PC-3 (cell line): ENCODE measurements around the gene CD300LD. TPM values are rescaled to one million over a fixed set of nuclear protein-coding genes. Genes with fewer than 3 reads are reported as not detected.

ENCODE experiments used
- ATAC-seq: fragments of 200-7000 bp; cut with Tn5 transposase; 2 replicates; pipeline ENCODE4 v1.9.1; 2020; ENCODE audit warnings: mild to moderate bottlenecking, moderate library complexity
- BruUV-seq: library from RNA; stranded (reverse); fragments of 400-500 nt; replicated peaks from 2 replicates; lab custom pipeline; 2021; lab: Mats Ljungman, UMichigan
- CTCF ChIA-PET: fragments of 300-600 bp; sonication (Branson Sonifier 250); formaldehyde crosslinking; loops from one replicate; lab custom pipeline; 2022; ENCODE audit warnings: antibody characterized with exemption; lab: Charles Lee
- POLR2A ChIA-PET: fragments of 300-600 bp; sonication (Branson Sonifier 250); formaldehyde crosslinking; loops from one replicate; lab custom pipeline; 2022; ENCODE audit warnings: antibody characterized with exemption; ENCODE audit not compliant: unreplicated experiment; lab: Charles Lee
- DNase-seq: peaks from one replicate; pipeline ENCODE4 v3.0.0-alpha.2; 2015
- H2AFZ ChIP-seq: fragments of 300-600 bp; sonication (generic); 2 replicates; pipeline ENCODE4 v1.6.0; 2016; ENCODE audit warnings: antibody characterized with exemption, low read length
- H3F3A ChIP-seq: fragments of 300-600 bp; sonication (generic); one replicate; pipeline ENCODE4 v1.6.0; 2017; ENCODE audit warnings: antibody characterized with exemption, low read length, control low read depth, mild to moderate bottlenecking; ENCODE audit not compliant: unreplicated experiment
- H3K27ac ChIP-seq: fragments of 300-600 bp; sonication (generic); 2 replicates; pipeline ENCODE4 v1.5.1; 2016; ENCODE audit warnings: mild to moderate bottlenecking, low read length
- H3K27me3 ChIP-seq: fragments of 300-600 bp; sonication (generic); 2 replicates; pipeline ENCODE4 v1.6.1; 2016; ENCODE audit warnings: low read length, mixed read lengths
- H3K36me3 ChIP-seq: fragments of 300-600 bp; sonication (generic); 2 replicates; pipeline ENCODE4 v1.6.1; 2016; ENCODE audit warnings: low read depth, mixed run types, low read length, mixed read lengths
- H3K4me1 ChIP-seq: fragments of 300-600 bp; sonication (generic); 2 replicates; pipeline ENCODE4 v1.5.1; 2016; ENCODE audit warnings: low read length; ENCODE audit not compliant: insufficient read depth
- H3K4me2 ChIP-seq: fragments of 300-600 bp; sonication (generic); 2 replicates; pipeline ENCODE4 v1.6.0; 2016; ENCODE audit warnings: low read length
- H3K4me3 ChIP-seq: fragments of 300-600 bp; sonication (generic); 2 replicates; pipeline ENCODE4 v1.5.1; 2016; ENCODE audit warnings: mild to moderate bottlenecking, low read length, mixed read lengths
- H3K79me2 ChIP-seq: fragments of 300-600 bp; sonication (generic); 2 replicates; pipeline ENCODE4 v1.6.1; 2017; ENCODE audit warnings: low read length, mixed read lengths
- H3K9ac ChIP-seq: fragments of 300-600 bp; sonication (generic); 2 replicates; pipeline ENCODE4 v1.6.0; 2016; ENCODE audit warnings: mild to moderate bottlenecking, low read length
- H3K9me2 ChIP-seq: fragments of 300-600 bp; sonication (generic); replicated peaks from 2 replicates; pipeline ENCODE4 v1.6.1; 2016; ENCODE audit warnings: mixed run types, low read length, mixed read lengths
- H3K9me3 ChIP-seq: fragments of 300-600 bp; sonication (generic); 2 replicates; pipeline ENCODE4 v1.6.1; 2016; ENCODE audit warnings: low read length, mixed read lengths
- H4K20me1 ChIP-seq: fragments of 300-600 bp; sonication (generic); 2 replicates; pipeline ENCODE4 v1.6.1; 2016; ENCODE audit warnings: low read length, mixed read lengths
- EZH2 ChIP-seq: fragments of 300-600 bp; sonication (generic); IDR thresholded peaks from one replicate; pipeline ENCODE4 v1.6.1; 2017; ENCODE audit warnings: antibody characterized with exemption, mild to moderate bottlenecking, low read length; ENCODE audit not compliant: unreplicated experiment
- EZH2phosphoT487 ChIP-seq: fragments of 300-600 bp; sonication (generic); IDR thresholded peaks from 2 replicates; pipeline ENCODE4 v1.6.1; 2018; ENCODE audit warnings: mild to moderate bottlenecking, antibody characterized with exemption, low read length, borderline replicate concordance
- intact Hi-C: fragments of 100-400 bp; cut with micrococcal nuclease; formaldehyde crosslinking; loops from 2 replicates; pipeline ENCODE4 v1.9.0; 2023
- total RNA-seq: library from RNA; depleted of rRNA; stranded (reverse); fragments of >200 nt; gene quantifications from 2 replicates; pipeline ENCODE4 v1.2.3, GENCODE V29; 2014
- TF ChIP-seq, protein P1 (sequence below): fragments of 300-600 bp; sonication (generic); conservative IDR thresholded peaks from 2 replicates; pipeline ENCODE4 v1.5.1; 2017; ENCODE audit warnings: antibody characterized with exemption, low read depth, mild to moderate bottlenecking, low read length

CD300LD gene
- total RNA-seq, 1 experiment from 2014 or later: not detected

DNA sequence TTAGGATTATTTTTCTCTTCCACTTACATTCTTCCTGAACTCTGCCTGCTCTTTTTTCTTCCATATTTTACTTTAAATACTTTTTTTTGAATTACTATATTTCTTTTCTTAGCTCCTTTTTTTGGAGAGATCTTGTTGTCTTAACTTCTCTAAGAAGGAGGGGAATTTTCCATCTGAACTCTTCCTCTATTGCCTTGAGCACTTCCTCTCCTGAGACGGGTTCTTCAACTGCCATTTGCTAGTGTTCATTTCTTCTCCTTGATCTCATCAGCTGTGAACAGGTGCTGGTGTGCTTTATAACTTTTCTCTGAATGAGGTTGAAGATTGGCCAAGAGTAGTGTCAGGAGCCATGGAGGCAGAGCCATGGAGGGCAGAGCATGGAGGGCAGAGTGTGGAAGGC lies 15.1 kb upstream of the CD300LD start:
- BruUV-seq: no TSS peak
- no peak for DNase-seq
- Histone ChIP-seq H3K27me3 (peaks cover 55% of the 10 kb centered on the region), H3F3A (no peaks in the 10 kb centered on the region), H3K9me2 (no peaks in the 10 kb centered on the region), H3K9me3 (no peaks in the 10 kb centered on the region), H3K4me1 (peaks cover 8% of the 10 kb centered on the region), H3K27ac (no peak overlapping the region), H3K4me3 (no peak overlapping the region), H4K20me1 (no peaks in the 10 kb centered on the region), H3K4me2 (no peak overlapping the region), H3K36me3 (no peaks in the 10 kb centered on the region), H2AFZ (no peak overlapping the region), H3K79me2 (no peaks in the 10 kb centered on the region), H3K9ac (no peak overlapping the region)
- ChIA-PET CTCF (interaction anchor here (0.6 kb wide), 1 partner anchor 41 kb away, joined by 4 read pairs; no protein-coding TSS in a partner anchor), POLR2A (no interaction called here)
- TF ChIP-seq EZH2phosphoT487 (no peak), EZH2 (no peak)
- TF ChIP-seq, protein P1, sequence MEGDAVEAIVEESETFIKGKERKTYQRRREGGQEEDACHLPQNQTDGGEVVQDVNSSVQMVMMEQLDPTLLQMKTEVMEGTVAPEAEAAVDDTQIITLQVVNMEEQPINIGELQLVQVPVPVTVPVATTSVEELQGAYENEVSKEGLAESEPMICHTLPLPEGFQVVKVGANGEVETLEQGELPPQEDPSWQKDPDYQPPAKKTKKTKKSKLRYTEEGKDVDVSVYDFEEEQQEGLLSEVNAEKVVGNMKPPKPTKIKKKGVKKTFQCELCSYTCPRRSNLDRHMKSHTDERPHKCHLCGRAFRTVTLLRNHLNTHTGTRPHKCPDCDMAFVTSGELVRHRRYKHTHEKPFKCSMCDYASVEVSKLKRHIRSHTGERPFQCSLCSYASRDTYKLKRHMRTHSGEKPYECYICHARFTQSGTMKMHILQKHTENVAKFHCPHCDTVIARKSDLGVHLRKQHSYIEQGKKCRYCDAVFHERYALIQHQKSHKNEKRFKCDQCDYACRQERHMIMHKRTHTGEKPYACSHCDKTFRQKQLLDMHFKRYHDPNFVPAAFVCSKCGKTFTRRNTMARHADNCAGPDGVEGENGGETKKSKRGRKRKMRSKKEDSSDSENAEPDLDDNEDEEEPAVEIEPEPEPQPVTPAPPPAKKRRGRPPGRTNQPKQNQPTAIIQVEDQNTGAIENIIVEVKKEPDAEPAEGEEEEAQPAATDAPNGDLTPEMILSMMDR: no peak
- ATAC-seq: no peak
- intact Hi-C loops: no loop called here

DNA sequence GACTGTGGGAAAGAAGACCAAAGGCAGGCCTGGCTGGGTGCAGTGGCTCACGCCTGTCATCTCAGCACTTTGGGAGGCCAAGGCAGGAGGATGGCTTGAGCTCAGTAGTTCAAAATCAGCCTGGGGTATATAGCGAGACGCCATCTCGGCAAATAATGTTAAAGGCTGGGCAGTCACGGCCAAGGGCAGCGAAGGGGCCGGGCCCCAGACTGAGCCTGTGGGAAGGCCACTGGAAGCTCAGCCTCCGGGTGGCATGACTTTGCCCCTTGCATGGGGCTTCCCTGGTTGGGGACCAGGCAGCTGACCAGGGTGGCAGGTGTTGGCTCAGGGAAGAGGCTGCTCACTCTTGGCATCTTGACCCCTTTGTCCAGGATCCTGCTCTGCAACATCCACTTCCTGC lies 14.0 kb upstream of the CD300LD start:
- TF ChIP-seq EZH2: no peak
- TF ChIP-seq EZH2phosphoT487: no peak
- TF ChIP-seq, protein P1: no peak
- DNase-seq: no peak
- intact Hi-C loops: no loop called here
- no peak for ATAC-seq
- no peak overlapping the region for H3K4me2 ChIP-seq
- H4K20me1 ChIP-seq: no peaks in the 10 kb centered on the region
- no peaks in the 10 kb centered on the region for H3K36me3 ChIP-seq
- no peak overlapping the region for H3K27ac ChIP-seq
- BruUV-seq: no TSS peak
- H3F3A ChIP-seq: no peaks in the 10 kb centered on the region
- ChIA-PET POLR2A (no interaction called here), CTCF (interaction anchor here (0.9 kb wide), 1 partner anchor 238 kb away, joined by 3 read pairs; no protein-coding TSS in a partner anchor)
- H3K4me1 ChIP-seq: peaks cover 8% of the 10 kb centered on the region
- H3K79me2 ChIP-seq: no peaks in the 10 kb centered on the region
- H3K27me3 ChIP-seq: peaks cover 46% of the 10 kb centered on the region
- H3K9ac ChIP-seq: no peak overlapping the region
- no peaks in the 10 kb centered on the region for H3K9me3 ChIP-seq
- H3K4me3 ChIP-seq: no peak overlapping the region
- no peaks in the 10 kb centered on the region for H3K9me2 ChIP-seq
- no peak overlapping the region for H2AFZ ChIP-seq

DNA sequence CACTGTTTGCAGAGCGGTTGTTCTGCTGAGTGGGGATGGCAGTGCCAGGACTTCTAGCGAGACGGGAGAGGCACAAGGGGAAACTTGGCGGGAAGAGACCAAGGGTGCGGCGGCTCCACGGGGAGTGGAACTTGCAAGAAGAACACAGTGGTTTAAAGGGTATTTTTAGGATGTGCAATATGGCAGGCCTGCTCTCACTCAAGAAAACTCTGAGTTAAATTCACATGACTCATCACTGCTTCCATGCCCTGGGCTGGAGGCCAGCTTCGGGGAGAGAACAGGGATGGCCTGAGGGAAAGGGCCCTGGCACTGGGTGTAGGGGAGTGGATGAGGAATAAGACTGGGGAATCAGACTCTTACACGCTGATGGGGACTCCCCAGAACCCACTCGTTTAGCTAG lies 13.3 kb upstream of the CD300LD start:
- H3K4me1 ChIP-seq: peaks cover 8% of the 10 kb centered on the region
- H3K9me3 ChIP-seq: no peaks in the 10 kb centered on the region
- BruUV-seq: no TSS peak
- no peaks in the 10 kb centered on the region for H3K79me2 ChIP-seq
- TF ChIP-seq, protein P1: no peak
- TF ChIP-seq EZH2 (no peak), EZH2phosphoT487 (no peak)
- peaks cover 45% of the 10 kb centered on the region for H3K27me3 ChIP-seq
- POLR2A ChIA-PET: no interaction called here
- H4K20me1 ChIP-seq: no peaks in the 10 kb centered on the region
- DNase-seq (peak; percentile 85), ATAC-seq (peak; percentile 87)
- H3K4me2 ChIP-seq: no peak overlapping the region
- no peaks in the 10 kb centered on the region for H3K36me3 ChIP-seq
- CTCF ChIA-PET: interaction anchor here (0.6 kb wide), 1 partner anchor 145 kb away, joined by 3 read pairs; no protein-coding TSS in a partner anchor
- no peaks in the 10 kb centered on the region for H3F3A ChIP-seq
- intact Hi-C loops: no loop called here
- no peak overlapping the region for H3K9ac ChIP-seq
- no peak overlapping the region for H3K27ac ChIP-seq
- H2AFZ ChIP-seq: no peak overlapping the region
- H3K4me3 ChIP-seq: no peak overlapping the region
- no peaks in the 10 kb centered on the region for H3K9me2 ChIP-seq
